Inflammatory macrophage (primary cell): ENCODE data around the gene RFX4.

Experiments
- DNase-seq, 2 donors: peaks; one replicate each; pipeline ENCODE4 v3.0.0-alpha.2; 2020 to 2022
- total RNA-seq, 18 experiments: gene quantifications; one replicate each; lab custom pipeline; 2026; ENCODE audit warnings: mixed read lengths in 6 of 18, inconsistent platforms in 2 of 18; lab: John Stamatoyannopoulos, UW

The RFX4 gene
- 0 to 0.32 (median 0.02) reads per million in 18 experiments for total RNA-seq

DNA sequence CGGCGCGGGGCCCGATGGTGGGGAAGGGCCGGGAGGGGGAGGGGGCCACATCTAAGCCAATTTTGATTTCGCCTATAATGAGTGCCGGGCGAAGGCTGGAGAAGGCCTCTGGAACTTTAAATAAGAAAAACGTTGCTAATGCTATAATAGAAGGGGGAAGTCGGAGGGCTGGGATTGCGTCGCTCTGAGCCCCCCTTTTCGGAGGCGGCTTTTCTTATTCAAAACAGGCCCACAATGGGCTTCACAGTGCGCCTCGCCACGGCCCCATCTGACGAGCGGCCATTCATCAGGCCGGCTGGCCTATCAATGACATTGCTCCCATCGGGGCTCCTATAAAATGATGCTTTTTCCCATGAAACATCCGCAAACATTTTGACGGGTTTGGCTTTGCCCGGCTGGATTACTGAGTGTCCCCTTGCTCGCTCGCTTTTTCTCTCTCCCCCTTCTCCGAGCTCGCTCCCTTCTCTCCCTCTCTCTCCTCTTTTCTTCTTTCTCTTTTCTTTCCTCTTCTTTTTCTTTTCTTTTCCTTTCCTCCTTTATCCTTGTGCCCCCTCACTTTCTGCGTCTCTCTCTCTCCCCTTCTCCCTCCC is at the start of gene RFX4:
Gene RFX4 (plus strand): TSS at position 364 of the 590 bp plus-strand sequence. CDS start 317 bp downstream, outside the sequence.
- no peak for DNase-seq

DNA sequence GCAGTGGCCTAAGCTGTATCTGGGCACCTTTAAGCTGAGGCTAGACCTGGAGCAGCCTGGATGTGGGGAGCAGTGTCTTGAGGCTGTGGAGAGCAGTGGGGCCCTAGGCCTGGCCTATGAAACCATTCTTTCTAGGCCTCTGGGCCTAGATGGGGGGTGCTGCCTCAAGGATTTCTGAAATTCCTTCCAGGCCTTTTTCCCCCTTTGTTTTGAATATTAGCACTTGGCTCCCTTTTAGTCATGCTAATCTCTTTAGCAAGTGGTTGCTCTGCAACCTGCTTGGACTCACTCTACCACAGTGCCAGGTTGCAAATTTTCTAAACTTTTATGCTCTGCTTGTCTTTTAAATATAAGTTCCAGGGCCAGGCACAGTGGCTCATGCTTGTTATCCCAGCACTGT is 41.6 kb upstream of the RFX4 start:
- no peak for DNase-seq

DNA sequence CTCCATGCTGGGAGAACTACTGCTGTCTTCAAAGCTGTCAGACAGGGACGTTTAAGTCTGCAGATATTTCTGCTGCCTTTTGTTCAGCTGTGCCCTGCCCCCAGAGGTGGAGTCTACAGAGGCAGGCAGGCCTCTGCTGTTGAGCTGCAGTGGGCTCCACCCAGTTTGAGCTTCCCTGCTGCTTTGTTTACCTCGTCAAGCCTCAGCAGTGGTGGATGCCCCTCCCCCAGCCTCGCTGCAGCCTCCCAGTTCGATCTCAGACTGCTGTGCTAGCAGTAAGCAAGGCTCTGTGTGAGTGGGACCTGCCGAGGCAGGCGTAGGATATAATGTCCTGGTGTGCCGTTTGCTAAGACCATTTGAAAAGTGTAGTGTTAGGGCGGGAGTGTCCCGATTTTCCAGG is 31.4 kb upstream of the RFX4 start:
- no peak for DNase-seq

DNA sequence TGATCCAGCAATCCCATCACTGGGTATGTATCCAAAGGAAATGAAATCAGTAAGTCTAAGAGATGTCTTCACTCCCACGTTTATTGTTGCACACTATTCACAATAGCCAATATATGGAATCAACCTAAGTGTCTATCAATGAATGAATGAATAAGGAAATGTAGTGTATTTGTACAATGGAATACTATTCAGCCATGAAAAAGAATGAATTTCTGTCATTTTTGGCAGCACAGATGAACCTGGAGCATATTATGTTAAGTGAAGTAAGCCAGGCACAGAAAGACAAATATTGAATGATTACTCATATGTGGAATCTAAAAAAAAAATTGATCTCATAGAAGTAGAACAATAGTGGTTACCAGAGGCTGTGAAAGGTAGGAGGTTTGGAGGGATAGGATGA is 30.6 kb upstream of the RFX4 start:
- no peak for DNase-seq

DNA sequence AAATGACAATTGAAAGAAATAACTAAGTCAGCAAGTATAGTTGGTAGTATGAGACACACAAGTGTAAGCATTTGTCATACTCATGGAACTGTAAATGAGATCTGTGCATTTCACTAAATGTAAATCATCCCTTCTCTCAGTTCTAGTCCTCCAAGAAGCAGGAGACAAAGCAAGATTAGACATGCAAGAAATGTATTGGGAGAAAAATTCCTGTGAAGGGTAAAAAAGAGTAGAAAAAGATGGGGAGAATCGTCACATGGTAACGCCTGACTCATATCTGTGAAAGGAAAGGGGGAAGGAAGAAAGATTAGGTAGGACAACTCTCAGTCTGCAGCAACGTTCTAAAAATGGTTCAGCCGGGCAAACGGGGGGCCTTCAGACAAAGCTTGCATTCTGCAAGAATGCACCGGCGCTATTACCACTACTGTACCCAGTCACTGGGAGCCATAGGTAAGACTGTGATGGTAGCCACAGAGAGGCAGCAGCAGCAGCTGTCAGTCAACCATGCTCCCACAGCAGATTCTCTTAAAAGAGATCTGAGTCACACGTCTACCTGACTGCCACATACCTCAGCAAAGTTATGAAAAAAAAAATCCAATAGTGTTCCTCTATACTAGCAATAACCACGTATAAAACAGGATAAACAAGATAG is 18.0 kb upstream of the RFX4 start:
- DNase-seq = no peak

DNA sequence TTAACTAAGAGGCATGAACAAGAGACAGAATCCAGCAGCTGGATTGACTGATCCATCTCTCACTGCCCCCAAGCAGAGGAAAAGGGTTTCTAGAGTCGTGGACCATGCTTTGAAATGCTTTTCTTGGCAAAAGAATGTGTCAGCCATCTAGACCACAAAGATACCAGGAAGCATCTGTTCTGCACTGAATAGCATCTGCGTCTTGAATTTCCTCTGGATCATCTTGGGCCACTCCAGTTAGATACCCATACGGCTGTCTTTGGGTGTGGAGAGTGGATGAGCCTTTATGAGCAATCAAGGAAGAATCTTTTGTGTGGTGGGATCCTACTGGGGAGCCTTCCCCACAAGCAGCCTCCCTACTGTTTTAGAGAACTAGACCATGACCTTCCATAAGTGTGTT is 16.0 kb upstream of the RFX4 start:
- no peak for DNase-seq

DNA sequence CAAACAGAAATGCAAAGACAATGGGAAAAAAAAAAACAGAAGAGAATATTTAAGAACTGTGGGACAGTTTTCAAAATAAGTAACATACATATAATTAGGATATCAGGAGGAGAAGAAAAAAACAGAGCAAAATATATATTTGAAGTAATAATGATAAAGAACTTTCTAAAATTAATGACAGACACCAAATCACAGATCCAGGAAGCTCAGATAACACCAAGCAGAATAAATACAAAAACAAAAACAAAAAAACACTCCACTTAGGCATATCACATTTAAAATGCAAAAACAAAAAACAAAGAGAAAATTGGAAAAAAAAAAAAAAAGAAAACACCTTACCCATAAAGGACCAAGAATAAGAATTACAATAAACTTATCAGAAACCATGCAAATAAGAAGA is 9.6 kb upstream of the RFX4 start:
- DNase-seq = no peak

DNA sequence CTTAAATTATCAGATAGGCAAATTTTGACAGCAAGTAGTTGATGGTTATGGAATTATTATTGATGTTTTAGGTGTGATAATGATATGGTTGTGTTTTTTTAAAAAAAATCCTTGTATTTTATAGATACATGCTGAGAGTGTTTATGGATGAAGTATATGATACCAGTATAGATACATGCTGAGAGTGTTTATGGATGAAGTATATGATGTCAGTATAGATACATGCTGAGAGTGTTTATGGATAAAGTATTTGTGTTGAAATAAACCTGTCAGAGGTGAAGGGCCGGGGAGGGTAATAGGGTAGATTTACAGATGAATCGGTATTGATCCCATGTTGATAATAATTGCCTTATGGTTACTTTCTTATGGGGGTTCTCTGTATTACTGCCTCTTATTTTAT is 6.0 kb upstream of the RFX4 start:
- DNase-seq = no peak

DNA sequence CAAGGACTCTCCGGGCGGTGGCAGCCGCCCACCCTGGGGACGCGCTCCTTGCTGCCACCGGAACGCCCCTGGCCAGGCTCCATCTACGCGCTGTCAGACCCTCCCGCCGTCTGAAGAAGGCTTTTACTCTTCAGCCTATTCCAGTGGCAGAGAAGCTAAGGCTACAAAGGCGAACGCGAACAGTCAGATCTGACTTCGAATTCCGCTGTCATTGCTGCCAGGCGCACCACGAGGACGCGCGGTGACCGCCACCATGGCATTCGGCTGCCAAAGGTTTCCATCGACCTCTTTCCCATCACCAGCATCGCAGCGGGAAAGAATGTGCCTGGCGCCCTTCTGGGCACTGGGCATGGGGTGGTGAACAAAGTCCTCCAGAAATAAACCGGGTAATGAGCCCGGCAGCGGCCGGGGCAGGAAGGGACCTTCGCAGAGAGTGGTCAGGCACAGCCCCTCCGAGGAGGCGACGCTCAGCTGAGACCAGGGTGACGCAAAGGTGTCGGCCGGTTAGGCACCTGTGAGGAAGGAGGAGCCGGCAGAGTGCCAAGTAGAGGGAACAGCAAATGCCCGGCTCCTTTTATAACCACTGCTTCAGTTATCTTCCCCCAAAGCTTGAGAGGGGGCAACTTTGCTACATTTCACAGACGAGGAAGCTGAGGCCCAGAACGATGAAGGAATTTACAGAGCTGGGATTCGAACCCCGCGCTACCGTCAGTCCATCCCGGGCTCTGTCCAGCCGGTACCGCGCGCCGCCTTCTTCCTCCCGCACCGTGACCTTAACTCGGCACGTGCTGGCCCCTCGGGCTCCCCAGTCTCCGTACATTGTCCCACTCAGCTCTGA is 1.9 kb upstream of the RFX4 start:
- no peak for DNase-seq

DNA sequence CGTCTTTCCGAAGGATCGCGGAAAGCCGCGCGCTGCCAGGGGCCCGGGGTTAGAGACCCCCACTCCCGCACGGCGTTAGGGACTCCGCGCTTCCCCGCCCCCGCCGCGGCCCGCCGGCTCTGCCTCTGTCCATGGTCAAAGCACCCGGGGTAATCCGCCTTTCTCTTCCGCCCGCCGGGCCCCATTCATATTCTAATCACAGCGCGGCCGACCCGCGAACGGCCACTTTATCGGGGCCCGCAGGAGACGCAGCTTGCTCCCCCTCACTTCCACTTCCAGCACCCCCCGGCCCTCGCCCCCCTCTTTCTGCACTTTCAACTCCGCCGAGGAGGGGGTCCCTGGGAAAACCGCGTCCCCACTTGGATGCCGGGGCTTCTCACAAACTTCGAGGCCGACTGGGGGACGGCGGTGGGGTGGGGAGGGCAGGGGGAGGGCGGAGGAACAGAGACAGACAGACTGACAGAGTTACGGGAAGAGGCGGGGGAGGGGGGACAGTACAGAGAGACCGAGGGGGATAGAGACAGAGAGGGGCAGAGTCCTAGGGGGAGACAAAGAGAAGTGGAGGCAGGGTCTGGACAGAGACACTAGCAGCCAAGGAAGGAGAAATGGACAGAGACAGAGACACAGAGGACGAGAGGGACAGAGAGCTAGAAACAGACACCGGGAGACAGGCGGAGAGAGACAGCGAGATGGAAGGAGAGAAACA is 1.1 kb upstream of the RFX4 start:
- DNase-seq = no peak

DNA sequence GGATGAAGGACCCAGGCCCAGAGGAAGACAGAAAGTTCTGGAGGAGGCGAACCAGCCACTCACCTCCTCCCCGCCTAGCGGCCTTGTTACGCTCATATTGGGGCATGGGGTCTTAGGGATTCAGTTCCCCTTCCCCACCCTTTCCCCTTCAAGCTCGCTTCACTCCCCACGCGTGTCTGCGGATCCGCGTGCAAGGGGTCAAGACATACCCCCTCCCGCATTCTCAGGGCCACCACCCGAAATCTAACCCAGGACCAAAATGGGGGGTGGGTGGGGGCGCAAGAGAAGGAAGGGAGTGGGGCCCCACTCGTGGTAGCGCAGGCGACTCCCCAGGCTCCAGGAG is 584 bp upstream of the RFX4 start:
- no peak for DNase-seq

DNA sequence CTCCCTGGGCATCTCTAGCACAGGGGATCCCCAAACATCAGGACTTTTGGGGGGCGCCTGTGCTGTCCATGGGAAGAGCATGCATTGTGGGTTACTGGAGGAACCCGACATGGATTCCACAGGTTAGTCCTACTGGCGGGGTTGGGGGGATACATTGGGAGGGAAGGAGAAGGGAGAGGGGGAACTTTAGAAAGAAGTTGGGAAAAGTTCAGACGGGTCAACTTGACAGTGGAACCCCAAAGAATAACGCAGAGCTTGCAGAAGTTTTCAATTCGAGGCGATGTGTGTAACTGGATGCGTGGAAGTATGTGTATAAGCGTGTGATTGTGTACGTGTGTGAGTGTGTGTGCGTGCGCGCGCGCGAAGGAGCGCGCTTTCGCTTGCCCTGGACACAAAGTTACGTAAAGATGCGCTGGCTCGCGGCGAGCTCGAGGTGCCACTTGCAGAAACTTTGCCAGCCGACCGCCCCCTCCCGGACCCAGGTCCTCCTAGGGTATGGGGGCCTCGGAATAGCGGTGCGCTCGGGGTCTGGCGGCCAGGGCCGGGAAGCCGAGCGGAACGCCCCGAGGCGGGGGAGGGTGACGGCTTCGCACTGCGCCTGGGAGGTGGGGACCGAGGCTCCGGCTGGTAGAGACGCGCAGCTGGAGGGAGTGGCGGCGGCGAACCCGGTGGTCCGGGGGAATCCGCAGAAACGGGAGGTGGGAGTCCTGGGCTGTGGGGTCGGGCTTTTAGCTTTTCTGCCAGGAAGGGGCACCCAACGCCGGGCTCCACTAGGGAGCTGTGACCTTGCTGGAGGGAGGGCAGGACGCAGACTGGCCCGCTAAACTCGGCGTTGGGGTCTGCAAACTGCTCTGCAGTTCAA is 669 bp downstream of the RFX4 start:
- no peak for DNase-seq

DNA sequence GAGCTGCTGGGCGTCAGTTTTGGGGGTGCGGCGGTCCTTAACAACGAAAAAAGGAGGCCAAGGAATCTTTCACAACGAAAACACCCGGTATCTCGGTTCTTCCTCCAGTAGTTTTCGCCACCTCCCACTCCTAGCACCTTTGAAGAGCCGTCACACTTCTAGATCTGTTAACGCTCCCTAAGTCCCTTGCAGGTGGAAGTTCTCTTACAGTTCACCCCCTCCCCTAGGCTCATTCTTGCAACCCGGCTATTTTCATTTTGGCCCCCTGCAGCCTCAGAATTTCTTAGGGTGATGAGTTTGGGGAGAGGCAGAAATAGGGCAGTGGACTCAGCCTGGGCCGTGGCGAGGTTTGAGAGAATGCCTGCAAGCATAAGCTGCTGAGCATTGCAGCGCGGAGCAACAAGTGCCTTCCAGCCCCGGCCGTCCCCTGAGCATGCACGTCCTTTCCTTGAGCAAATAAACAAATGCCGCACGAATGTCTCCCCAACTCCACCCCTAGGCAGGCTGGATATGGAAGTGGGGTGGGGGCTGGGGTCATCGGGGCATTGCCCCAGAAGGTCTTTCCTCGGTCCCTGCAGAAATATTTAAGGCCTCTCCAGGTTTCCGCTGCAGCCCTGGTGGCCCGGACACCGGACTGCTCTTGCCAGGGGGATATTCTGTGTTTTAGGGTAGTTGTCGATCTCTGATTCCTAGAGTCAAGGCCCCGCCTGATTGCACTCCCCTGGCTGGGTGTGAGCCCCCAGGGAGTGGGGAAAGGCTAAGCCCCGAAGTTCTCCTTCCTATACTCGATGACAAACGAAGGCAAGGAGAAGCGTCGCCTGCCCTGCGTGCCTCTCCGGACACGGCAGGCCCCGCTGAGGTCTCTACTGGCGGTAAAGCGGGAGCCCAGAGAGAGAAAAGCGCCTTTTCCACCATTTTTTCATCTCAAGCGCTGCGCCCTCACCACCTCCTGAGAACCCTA is 1.6 kb downstream of the RFX4 start:
- DNase-seq = no peak

DNA sequence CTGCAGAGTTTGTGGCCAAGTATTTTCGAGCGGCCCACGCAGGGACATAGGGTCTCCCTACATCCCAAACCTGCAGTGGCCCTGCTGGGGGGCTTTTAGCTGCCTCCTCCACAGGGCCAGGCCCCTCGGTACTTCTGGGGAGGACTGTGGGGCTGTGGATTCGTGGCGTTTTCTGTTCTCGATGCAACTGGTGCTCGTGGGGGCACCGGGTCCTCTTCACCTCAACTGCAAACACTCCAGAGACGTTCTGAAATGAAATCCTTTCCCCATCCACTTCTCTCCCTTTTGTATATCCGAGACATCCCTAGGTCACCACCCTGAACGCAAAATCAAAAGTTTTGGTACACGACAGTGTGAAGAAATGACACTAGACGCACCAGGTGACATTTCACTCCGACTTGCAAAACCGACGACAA is 2.3 kb downstream of the RFX4 start:
- no peak for DNase-seq

DNA sequence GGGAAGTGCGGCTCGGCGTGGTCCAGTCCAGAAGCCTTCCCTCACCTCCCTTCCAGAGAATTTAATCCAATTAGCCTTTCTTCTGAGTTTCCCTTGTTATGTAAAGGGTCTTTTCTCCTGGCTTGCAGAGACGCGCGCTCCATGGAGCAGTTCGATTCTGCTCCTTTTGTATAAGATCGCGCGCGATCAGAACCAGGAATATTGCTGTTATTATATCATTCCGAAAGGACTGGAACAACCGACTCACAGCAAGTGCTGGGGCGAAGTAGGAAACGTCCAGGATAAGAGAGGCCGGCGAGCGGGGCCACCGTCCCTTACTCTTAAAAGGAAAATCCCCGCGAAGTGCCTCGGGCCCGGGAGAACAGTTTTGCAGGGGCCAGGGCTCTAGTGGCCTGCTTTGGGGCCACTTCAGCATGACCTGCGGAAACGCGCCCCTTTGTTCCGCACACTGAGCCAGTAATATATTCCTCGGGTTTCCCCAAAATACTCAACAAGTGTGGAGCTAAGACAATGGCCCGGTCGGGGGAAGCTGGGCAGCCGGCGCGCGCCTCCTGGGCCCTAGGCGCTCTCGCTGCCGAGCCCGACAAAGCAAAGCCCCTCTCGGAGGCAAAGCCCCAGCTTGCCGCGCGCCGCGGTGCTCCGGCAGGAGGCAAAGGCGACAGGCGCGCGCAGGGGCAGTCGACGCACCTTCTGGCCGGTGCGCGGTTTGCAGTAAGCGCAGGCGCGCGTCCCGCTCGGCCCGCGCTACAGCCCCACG is 2.9 kb downstream of the RFX4 start:
- no peak for DNase-seq

DNA sequence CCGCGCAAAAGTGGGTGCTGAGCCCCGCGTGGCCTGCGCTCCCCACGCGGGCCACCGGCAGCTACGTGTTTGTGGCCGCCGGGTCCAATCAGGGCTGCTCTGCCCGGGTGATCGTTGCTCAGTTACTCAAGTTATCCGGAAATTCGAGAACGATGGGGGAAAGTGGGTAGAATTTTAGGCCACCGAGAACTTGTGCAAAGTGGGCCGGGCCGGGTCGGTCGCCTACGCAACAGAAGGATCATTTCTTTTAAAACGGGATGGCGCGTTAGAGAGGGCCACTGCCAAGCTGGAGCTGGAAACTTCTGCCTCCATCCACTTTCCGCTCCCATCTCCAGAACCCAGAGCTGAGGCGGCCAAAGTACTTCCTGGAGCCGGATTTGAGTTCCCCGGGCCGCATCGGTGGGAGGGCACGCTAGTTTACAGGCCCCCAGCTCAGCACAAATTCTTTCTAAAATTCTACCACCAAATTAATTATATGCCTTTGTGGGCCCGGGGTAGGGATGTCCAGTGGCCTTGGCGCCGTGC is 3.5 kb downstream of the RFX4 start:
- no peak for DNase-seq

DNA sequence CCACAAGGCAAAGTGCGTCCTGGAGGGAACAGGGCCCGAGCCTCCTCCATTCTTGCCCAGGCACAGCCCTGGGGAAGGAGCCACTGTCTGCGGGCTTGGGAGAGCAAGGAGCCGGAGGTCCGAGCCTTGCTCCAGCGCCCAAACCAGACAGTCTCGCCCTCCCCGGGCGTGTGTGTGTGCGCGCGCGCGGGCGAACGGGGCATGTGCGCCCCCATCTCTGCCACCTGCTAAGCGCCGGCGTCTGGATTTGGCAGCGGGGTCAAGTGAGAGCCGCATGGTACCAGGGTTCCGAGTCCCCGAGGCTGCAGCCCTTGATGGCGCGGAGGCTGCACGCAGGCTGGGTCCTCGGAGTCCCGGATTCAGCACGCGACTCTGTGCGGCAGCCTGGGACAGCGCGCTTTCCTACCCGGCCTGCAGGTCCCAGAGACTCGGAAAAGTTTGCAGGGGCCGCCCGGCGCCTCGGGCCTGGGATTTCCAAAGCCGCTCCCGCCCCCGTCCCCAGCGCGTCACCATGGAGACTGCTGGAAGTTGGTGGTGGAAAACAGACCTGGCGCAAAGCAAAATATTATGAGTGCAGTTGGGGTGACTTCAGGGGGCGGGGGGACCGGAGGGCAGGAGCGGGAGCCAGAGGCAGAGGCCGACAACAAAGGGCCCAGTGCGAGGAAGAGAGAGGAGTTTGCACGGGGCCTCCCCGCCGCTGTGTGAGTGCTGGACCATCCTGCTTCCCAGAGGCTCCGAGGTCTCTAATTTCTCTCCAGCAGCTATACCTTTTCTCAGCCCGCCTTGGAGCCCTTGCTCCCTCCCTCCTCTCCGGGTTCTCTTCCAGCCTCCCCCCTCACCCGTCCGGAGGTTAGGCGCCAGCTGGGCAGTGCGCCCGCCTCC is 4.2 kb downstream of the RFX4 start:
- DNase-seq = no peak

DNA sequence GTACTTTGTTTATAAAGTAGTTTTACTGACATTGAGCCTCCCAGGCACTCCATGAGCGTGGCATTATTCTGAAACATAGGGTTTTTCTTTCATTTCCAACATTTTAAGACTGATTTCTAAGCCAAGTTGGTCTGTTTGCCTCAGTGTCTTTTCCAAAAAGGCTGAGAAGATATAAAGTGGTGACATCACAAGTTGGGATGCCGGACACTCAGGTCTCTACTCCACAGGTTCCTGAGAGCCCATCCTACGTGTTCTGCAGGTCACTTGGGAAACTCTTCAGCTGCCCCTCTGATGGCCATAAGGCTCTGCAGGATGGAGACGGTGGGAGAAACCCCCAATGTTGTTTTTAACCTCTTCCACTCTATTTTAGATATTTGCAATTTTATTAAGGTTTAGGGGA is 6.0 kb downstream of the RFX4 start:
- no peak for DNase-seq

DNA sequence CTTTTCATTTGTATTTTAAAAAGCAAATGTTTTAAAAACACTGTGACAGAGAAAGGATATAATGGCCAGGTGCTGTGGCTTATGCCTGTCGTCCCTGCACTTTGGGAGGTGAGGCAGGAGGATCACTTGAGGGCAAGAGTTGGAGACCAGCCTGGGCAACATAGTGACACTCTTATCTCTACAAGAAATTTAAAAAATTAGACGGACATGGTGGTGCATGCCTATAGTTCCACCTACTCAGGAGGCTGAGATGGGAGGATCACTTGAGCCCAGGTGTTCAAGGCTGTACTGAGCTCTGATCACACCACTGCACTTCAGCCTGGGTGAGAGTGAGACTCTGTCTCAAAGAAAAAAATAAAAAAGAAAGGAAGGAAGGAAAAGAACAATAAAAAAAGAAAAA is 7.8 kb downstream of the RFX4 start:
- DNase-seq = no peak
